Subcutaneous adipose tissue (tissue), 4 donors: Measurements from ENCODE around the gene EPHB2. TPM values are rescaled to one million over a fixed set of nuclear protein-coding genes. Genes with fewer than 3 reads are reported as not detected.

Experiments
- total RNA-seq, 4 donors: library from RNA; depleted of rRNA; stranded (reverse); fragments of >200 nt; gene quantifications; one replicate each; pipeline ENCODE4 v1.1.0, GENCODE V29; 2016
- TF ChIP-seq, protein P1 (sequence below): fragments of 450-650 bp; IDR thresholded peaks from one replicate; pipeline ENCODE4 v1.5.1; 2016; ENCODE audit warnings: low read depth, mild to moderate bottlenecking, control low read depth, antibody characterized with exemption, moderate library complexity

The EPHB2 gene
- total RNA-seq, 4 donors from 2014 or later = 1.6 to 9.2 (median 5.1) TPM

DNA sequence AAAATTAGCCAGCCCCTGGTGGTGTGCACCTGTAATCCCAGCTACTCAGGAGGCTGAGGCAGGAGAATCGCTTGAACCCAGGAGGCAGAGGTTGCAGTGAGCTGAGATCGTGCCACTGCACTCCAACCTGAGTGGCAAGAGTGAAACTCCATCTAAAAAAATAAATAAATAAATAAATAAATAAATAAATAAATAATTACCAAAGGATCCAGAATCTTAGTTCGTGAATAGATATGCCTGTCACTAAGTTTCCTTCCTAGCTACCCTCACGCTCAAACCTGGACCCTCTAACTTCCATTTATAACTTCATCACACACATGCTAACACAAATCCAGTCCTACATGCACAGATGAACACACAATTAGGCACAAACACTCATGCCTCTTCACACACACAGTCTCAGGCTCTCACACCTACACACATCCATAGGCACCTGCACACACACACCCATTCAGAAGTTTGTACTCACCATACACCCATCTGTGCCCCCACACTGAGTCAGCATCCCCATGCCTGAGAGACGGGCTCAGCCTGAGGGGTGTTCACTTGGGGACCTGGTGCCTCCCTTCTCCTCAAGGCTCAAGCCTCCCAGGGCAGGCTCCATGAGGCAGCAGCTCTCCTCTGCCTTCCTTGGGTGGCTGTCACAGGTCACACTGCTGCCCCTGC is 200.5 kb downstream of the EPHB2 start:
- TF ChIP-seq, protein P1, sequence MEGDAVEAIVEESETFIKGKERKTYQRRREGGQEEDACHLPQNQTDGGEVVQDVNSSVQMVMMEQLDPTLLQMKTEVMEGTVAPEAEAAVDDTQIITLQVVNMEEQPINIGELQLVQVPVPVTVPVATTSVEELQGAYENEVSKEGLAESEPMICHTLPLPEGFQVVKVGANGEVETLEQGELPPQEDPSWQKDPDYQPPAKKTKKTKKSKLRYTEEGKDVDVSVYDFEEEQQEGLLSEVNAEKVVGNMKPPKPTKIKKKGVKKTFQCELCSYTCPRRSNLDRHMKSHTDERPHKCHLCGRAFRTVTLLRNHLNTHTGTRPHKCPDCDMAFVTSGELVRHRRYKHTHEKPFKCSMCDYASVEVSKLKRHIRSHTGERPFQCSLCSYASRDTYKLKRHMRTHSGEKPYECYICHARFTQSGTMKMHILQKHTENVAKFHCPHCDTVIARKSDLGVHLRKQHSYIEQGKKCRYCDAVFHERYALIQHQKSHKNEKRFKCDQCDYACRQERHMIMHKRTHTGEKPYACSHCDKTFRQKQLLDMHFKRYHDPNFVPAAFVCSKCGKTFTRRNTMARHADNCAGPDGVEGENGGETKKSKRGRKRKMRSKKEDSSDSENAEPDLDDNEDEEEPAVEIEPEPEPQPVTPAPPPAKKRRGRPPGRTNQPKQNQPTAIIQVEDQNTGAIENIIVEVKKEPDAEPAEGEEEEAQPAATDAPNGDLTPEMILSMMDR = no peak

- TF ChIP-seq, protein P1 = no peak
Observed at GRCh38 chr1:22912311-22912710, 201.7 kb downstream of the EPHB2 start.

- TF ChIP-seq, protein P1 = no peak
Observed at GRCh38 chr1:22913421-22914141, 202.9 kb downstream of the EPHB2 start.

- TF ChIP-seq, protein P1 = no peak
Observed at GRCh38 chr1:22914156-22914555, 203.5 kb downstream of the EPHB2 start.

DNA sequence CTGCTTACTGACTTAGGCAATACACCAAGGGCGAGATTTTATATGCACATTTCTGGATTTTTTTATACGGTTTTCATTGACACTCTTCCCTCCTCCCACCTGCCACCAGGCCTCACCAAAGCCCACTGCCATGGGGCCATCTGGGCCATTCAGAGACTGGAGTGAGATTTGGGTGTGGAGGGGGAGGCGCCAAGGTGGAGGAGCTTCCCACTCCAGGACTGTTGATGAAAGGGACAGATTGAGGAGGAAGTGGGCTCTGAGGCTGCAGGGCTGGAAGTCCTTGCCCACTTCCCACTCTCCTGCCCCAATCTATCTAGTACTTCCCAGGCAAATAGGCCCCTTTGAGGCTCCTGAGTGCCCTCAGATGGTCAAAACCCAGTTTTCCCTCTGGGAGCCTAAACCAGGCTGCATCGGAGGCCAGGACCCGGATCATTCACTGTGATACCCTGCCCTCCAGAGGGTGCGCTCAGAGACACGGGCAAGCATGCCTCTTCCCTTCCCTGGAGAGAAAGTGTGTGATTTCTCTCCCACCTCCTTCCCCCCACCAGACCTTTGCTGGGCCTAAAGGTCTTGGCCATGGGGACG is 204.1 kb downstream of the EPHB2 start:
- TF ChIP-seq, protein P1 = no peak

DNA sequence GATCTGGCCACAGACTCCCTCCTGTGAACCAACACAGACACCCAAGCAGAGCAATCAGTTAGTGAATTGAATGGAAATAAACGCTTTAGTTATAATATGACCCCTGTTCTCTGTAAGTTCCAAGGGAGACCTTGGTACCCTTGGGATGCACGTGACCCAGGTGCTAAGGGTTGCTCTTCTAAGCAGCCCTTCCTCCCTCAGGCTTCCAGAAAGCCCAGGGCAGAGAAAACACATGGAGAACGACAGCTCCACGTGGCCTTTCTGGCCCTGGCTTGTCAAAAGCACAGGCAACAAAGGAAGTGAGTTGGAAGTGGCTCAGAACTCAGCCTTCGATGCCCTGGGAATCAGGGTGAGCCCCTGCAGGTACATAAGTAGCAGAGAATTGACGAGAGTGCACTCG is 204.6 kb downstream of the EPHB2 start:
- TF ChIP-seq, protein P1 = no peak

GRCh38 chr1:22915816-22916470 is 205.3 kb downstream of the EPHB2 start:
- TF ChIP-seq, protein P1 = no peak
